ENCODE data around the gene CINP. TPM values are rescaled to one million over a fixed set of nuclear protein-coding genes. Genes with fewer than 3 reads are reported as not detected.
"Not testable (repeated sequence)": the region's sequence is repeated elsewhere in the genome, so short reads cannot be mapped to it uniquely, and the experiment has no call there.

The CINP gene
- total and polyA plus RNA-seq, 9 of the 15 experiments (the other 6 are each of a cell fraction or from before 2014, with no cell fraction given), result 36.3 to 63.2 (median 43.7) TPM

DNA sequence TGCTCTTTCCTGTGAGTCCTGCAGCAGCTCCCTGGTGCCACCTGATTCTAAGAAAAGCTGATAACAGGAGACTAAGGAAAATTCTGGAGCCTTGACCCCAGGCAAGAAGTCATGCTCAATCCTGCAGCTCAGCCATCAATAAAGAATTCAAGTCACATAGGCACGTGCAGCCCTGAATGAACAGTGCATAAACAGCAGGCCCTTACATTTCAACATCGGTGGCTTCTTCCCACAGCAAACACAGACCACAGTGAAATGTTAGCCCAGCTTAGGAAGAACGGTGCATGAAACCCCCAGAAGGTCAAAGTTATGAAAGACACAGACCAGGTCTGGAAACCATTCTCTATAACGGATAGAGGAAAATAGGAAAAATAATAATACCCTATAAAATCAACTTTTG lies 10.5 kb downstream of the CINP start (continued):
- TF ChIP-seq DEAF1 (CRISPR knock-in tag; IDR thresholded peaks at IDR 0.05) (no peak), MCM7 (IDR thresholded peaks at IDR 0.05) (no peak), SRF (CRISPR knock-in tag; IDR thresholded peaks at IDR 0.05) (no peak), ZNF77 (CRISPR knock-in tag; IDR thresholded peaks at IDR 0.05) (no peak), TOE1 (IDR thresholded peaks at IDR 0.05; ENCODE audit: borderline replicate concordance) (no peak), TOE1 (CRISPR knock-in tag; IDR thresholded peaks at IDR 0.05; ENCODE audit: borderline replicate concordance, low read depth) (no peak), ELF2 (CRISPR knock-in tag; IDR thresholded peaks at IDR 0.05) (no peak), TFAM (CRISPR knock-in tag; conservative IDR thresholded peaks at IDR 0.05) (no peak), HDGF (IDR thresholded peaks at IDR 0.05) (no peak)

DNA sequence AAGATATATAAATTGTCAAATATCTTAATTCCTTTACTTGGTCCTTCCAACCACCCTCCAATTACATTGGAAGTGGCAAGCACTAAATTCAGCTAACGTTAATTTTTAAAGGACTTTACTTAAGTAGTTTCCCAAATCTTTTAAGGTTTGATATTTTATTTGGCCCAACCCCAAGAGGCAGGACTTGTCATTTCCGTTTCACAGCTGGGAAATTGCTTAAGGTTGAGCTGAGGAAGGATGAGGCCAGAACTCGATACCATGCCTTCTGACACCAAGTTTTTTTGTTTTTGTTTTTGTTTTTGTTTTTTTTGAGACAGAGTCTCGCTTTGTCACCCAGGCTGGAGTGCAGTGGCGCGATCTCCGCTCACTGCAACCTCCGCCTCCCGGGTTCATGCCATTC lies 11.1 kb downstream of the CINP start:
- H3K9me3 ChIP-seq (replicated peaks; ENCODE audit: control insufficient read depth, insufficient read depth, low read depth, low read length); in situ Hi-C loops (cut with MboI): not testable (repeated sequence)
- 89% methylated on average over 7 of the region's 9 CpGs for WGBS (ENCODE audit: insufficient coverage, low coverage, missing lambda C conversion rate)

More for the DNA sequence above, 11.1 kb downstream of the CINP start:
- peaks cover 55% of the 10 kb centered on the region for H3K36me3 ChIP-seq (ENCODE audit: control insufficient read depth, insufficient read depth, low read length)
- H3K4me3 ChIP-seq; H4K20me1 ChIP-seq (replicated peaks; ENCODE audit: control insufficient read depth, insufficient read depth, low read length); H3K4me2 ChIP-seq (ENCODE audit: insufficient read depth, low read length); H3K27ac ChIP-seq (ENCODE audit: extremely low read depth, low read depth, low read length); FAIRE-seq; H3K27me3 ChIP-seq (ENCODE audit: control insufficient read depth in 2 of 2, insufficient read depth in 2 of 2, low read length in 2 of 2); H3K4me1 ChIP-seq (replicated peaks in 1 of 2; ENCODE audit: control insufficient read depth in 2 of 2, insufficient read depth in 2 of 2, low read length in 2 of 2); BruUV-seq (replicated peaks); POLR2A ChIA-PET; H3K79me2 ChIP-seq (ENCODE audit: control insufficient read depth, insufficient read depth, low read length); H3K9ac ChIP-seq (ENCODE audit: insufficient read depth in 1 of 2, low read depth in 2 of 2, low read length in 2 of 2); H2AFZ ChIP-seq (ENCODE audit: low read depth, low read length); CTCF ChIA-PET (ENCODE audit: low intra/inter-chr PET ratio); H3K9me1 ChIP-seq (ENCODE audit: control insufficient read depth, insufficient read depth, low read length); intact Hi-C loops (cut with micrococcal nuclease); ATAC-seq; DNase-seq (ENCODE audit: extremely low read depth in 1 of 4, low spot score in 3 of 4): not testable (repeated sequence)
